HG02870 (cell line): ENCODE results near the gene BIRC5.
"Not testable (repeated sequence)": the region's sequence is repeated elsewhere in the genome, so short reads cannot be mapped to it uniquely, and the experiment has no call there.

ENCODE experiments used
- ATAC-seq: cut with Tn5 transposase; IDR thresholded peaks from one replicate; pipeline ENCODE4 v1.9.1; 2021; ENCODE audit warnings: mild to moderate bottlenecking, moderate library complexity; ENCODE audit not compliant: unreplicated experiment

The BIRC5 gene

DNA sequence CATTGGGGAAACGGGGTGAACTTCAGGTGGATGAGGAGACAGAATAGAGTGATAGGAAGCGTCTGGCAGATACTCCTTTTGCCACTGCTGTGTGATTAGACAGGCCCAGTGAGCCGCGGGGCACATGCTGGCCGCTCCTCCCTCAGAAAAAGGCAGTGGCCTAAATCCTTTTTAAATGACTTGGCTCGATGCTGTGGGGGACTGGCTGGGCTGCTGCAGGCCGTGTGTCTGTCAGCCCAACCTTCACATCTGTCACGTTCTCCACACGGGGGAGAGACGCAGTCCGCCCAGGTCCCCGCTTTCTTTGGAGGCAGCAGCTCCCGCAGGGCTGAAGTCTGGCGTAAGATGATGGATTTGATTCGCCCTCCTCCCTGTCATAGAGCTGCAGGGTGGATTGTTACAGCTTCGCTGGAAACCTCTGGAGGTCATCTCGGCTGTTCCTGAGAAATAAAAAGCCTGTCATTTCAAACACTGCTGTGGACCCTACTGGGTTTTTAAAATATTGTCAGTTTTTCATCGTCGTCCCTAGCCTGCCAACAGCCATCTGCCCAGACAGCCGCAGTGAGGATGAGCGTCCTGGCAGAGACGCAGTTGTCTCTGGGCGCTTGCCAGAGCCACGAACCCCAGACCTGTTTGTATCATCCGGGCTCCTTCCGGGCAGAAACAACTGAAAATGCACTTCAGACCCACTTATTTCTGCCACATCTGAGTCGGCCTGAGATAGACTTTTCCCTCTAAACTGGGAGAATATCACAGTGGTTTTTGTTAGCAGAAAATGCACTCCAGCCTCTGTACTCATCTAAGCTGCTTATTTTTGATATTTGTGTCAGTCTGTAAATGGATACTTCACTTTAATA is 10.4 kb downstream of the BIRC5 start:
- ATAC-seq, result no peak

DNA sequence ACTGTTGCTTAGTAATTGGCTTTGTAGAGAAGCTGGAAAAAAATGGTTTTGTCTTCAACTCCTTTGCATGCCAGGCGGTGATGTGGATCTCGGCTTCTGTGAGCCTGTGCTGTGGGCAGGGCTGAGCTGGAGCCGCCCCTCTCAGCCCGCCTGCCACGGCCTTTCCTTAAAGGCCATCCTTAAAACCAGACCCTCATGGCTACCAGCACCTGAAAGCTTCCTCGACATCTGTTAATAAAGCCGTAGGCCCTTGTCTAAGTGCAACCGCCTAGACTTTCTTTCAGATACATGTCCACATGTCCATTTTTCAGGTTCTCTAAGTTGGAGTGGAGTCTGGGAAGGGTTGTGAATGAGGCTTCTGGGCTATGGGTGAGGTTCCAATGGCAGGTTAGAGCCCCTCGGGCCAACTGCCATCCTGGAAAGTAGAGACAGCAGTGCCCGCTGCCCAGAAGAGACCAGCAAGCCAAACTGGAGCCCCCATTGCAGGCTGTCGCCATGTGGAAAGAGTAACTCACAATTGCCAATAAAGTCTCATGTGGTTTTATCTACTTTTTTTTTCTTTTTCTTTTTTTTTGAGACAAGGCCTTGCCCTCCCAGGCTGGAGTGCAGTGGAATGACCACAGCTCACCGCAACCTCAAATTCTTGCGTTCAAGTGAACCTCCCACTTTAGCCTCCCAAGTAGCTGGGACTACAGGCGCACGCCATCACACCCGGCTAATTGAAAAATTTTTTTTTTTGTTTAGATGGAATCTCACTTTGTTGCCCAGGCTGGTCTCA is 11.2 kb downstream of the BIRC5 start:
- no peak for ATAC-seq

DNA sequence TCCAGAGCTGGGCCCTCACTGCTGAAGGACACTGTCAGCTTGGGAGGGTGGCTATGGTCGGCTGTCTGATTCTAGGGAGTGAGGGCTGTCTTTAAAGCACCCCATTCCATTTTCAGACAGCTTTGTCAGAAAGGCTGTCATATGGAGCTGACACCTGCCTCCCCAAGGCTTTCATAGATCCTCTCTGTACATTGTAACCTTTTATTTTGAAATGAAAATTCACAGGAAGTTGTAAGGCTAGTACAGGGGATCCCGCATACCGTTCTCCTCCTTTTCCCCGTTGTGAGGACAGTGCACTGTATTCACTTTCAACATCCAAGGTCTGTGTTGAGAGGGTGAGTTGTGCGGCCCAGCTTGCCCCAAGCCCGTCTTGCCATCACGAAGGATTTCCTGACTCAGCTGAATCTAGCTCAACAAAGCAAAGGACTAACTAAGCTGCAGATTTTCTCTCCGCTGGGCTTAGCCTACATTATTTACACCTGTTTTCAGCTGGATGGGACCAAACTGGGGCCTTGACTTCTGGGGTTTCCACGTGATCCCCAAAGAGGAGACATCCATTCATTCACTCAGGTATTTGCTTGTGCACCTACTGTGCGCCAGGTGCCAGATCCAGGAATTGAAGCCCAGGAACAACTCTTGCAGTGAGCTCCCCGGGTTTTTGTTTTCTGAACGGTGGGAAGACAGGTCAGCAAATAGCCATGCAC is 12.2 kb downstream of the BIRC5 start:
- no peak for ATAC-seq

DNA sequence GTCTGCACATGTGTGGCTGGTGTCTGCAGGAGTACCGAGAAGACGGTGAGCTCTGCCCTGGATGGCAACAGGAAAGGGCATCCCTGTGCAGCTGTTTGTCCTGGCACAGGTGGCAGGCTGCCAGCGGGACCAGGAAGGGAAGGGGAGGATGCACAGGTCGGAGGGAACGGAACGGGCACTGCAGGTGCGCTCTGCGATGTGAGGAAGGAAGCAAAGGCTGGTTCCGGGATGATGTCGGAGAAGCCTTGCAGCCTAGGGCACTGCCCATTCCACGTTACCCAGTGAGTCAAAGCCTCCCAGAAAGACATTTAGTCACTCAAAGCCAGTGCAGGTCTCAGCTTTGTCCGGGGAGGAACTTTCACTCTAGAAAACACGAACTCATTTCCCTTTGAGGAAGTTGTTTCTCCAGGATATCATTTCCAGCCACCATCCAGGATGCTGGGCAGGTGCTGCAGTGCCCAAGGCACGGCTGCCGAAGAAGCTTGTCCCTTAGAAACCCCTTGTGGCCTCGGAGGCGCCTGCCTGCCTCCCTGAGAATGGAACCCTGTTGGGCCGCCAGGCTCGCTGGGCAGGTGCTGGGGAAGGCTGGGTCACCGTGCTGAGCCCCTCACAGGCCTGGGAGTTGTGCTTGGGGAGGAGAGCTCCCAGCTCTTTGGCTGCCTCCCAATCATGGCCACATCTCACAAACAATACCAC is 12.9 kb downstream of the BIRC5 start:
- no peak for ATAC-seq

DNA sequence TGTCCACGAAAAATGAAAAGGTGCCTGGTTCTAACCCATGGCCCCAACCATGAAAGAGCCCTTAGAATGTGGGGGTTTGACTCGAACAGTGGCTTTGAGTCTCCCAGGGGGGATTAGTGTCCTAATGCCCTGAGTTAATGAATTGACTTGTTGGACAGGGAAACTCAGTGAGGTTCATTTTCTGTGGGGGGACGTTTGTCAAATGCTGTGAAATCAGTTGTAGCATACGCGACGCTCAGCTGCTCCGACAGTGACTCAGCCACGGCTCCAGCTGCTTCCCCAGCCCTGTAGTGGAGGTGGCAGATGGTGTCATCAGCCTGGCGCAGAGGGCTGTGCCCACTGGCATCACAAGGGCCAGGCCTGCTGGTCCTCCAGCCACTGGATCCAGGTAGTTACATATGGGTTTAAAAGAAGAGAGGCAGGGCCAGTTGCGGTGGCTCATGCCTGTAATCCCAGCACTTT is 13.4 kb downstream of the BIRC5 start:
- no peak for ATAC-seq

DNA sequence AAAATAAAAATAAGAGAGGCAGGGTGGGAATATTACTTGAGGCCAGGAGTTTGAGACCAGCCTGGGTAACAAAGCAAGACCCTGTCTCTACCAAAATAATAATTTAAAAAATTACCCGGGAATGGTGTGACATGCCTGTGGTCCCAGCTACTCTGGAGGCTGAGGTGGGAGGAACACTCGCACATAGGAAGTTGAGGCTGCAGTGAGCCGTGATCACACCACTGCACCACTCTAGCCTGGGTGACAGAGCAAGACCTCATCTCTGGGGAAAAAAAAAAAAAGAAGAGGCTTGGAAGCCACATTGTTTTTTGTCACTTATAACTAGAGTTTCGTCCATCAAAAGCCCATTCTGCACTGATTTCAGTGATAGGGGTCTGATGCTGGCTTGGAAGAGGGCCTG is 14.1 kb downstream of the BIRC5 start:
- ATAC-seq, result no peak

DNA sequence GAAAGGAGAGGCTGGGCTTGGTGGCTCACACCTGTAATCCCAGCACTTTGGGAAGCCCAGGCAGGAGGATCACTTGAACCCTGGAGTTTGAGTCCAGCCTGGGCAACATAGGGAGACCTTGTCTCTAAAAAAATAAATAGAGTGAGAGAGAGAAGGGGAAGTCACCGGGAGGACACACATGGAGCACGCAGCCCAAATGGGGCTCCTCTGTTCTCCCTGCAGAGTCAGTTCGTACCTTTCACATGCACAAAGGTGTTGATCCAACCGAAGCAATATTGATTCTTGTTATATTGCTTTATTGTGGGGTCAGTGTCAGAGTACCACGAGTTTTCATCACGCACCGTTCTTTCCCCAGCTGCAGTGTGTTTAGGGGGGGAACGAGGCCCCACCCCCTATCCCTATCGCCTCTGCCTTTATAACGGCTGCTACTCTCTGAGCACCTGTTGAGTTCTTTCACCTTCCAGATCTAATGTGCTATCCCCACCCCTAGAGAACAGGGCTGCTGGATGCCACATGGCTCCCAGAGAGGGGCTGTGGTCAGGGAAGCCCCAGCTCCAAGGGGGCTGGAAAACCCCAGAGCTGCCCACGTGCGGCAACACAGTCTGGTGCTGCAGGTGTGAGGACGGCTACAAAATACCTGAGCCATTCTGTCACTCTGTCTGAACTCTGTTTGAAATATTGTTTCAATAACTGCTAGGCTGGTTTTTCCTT is 16.4 kb downstream of the BIRC5 start:
- no peak for ATAC-seq

DNA sequence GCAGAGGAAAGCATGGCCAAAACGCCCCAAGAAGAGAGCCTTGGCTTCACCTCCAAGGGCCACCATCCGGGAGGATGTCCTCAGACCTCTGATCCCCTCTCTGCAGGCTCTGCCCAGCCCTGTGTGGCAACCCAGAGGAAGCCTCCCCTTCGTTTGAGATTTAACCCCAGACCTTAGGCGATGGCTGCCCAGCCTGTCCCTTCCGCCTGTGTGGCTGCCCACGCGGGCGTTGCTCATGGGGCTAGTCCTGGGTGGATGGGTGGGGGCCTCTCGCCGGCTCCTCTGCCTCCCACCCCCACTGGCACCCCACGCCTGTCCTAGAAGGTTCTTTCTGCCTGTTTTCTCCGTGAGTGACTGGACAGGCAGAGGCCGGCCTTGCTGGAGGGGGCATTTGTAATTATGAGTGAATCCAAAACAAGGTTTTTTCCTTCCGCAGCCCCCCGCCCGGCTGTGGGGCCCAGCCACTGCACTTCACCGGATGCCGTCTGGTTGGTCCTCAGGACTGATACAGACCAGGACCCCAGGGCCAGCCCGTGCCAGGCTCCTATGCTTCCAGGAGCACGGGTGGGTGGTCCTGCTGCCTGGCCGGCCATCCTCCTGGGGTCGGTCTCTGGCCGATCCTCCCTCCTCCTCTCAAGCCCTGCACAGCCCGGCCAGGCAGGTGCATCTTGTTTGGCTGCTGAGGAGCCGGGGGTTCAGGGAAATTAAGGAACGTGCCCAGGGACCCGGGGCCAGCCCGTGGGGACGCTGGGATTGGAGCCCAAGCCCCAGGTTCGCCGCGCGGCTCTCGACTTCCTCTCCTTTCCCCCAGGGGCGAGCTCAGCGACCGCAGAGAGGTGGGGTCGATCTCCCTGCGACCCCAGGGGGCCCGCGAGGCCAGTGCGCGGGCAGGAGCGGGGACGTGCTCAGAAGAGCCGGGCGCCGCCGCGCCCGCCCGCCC is 17.2 kb downstream of the BIRC5 start, which contains the start of gene TMEM235:
TMEM235 (plus strand) TSS at position 636 of the 940 bp plus-strand sequence. CDS start 393 bp downstream, outside the sequence.
- no peak for ATAC-seq

DNA sequence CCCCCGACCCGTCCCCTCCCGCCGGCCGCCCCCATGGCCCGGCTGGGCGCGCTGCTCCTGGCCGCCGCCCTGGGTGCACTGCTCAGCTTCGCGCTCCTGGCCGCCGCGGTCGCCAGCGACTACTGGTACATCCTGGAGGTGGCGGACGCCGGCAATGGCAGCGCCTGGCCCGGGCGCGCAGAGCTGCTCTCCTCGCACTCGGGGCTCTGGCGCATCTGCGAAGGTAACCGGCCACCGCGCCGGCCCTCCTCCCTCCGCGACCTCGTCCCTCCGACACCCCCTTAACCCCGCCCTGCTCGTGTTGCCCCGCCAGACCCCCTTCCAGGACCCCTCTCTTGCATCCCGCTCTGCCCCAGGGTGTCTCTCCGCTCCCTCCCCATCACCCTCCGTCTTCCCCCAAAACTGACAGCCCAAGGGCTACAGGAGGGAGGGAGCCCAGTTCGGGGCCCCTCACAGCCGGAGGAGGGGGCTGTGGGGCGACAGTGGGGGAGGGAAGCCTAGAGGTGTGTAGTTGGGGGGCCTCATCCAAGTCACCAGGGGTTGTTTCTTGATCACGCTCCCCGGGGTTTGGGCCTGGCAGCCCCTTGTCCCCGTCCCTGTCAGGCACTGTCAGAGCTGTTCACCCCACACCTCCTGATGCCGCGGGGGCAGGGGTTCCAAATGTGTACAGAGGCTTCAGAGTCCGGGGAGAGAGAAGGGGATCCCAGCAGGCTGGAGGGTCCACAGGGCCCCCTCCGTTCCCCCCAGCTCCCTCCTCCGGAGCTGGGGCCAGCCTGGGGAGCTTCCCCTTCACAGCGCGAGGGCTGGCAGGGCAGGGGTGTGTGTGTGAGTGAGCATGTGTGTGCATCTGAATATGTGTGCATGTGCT is 18.2 kb downstream of the BIRC5 start:
- no peak for ATAC-seq

DNA sequence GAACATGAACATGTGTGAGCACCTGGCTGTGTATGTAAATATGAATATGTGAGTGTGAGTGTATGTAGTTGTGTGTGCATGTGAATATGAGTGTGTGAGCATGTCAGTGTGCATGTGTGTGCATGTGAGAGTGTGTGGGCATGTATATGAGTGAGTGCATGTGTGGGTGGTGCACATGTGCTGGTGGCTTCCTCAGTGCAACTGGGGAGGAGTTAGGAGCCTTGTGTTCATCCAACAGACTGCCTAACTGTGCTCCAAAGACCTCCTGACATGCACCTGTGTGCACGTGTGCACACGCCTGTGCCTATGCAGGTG is 18.8 kb downstream of the BIRC5 start:
- no peak for ATAC-seq

DNA sequence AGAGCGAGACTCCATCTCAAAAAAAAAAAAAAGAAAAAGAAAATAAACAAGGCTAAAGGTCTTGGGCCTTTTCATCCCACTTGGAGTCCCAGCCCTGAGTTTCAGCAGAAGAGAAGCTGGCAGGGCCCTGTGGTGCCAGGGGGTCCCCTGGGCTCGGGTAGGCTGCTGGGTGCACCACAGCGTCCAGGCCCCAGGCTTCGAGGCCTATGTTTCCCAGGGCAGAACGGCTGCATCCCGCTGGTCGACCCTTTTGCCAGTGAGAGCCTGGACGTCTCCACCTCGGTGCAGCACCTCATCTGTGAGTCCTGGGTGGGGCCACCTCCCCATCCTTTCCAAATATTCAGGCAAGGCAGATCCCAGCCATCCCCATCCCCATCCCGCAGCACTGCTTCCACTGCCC is 19.6 kb downstream of the BIRC5 start:
- ATAC-seq, result no peak

DNA sequence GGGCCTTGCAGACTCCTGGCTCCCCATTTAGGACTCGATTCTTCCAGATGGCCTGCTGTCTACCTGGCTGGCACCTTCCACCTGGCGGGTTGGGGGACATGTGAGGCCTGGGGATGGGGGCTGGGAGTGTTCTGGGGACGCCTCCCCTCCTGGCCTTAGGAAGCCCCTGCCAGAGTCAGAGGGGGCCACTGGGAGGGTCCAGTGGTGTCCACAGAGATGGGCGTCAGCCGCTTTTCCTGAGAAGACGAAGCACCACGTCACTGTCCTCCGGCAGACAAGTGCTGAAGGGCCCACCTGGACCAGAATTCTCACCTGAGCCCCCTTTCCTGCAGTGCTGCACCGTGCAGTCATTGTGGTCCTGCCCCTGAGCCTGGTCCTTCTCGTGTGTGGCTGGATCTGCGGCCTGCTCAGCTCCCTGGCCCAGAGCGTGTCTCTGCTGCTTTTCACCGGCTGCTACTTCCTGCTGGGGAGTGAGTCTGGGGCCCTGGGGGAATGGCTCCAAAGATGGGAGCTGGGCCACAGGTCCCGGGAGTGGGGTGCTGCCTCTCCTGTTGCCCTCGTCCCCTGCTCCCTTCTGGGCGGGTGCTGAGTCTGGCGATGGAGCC is 20.3 kb downstream of the BIRC5 start:
- ATAC-seq, result no peak

DNA sequence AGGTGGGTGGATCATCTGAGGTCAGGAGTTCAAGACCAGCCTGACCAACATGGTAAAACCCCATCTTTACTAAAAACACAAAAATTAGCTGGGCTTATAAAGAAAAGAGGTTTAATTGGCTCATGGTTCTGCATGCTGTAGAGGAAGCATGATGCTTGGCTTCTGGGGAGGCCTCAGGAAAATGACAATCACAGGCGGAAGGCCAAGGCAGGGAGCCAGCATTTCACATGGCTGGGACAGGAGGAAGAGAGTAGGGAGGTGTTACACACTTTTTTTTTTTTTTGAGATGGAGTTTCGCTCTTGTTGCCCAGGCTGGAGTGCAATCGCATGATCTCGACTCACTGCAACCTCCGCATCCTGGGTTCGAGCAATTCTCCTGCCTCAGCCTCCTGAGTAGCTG is 21.0 kb downstream of the BIRC5 start:
- ATAC-seq, result not testable (repeated sequence)

DNA sequence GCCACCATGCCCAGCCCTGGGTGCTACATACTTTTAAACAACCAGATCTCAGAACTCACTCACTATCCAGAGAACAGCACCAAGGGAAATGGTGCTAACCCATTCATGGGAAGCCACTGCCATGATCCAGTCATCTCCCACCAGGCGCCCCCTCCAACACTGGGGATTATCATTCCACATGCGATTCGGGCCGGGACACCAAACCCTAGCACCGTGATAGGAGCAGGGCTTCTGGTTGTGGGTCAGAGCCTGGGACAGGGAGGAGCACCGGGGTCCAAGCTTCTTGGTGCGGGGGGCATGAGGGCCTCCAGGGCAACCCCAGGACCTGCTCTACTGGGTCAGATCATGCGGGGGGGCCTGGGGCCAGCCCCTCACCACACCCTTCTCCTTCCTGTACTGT is 21.8 kb downstream of the BIRC5 start:
- ATAC-seq, result no peak

DNA sequence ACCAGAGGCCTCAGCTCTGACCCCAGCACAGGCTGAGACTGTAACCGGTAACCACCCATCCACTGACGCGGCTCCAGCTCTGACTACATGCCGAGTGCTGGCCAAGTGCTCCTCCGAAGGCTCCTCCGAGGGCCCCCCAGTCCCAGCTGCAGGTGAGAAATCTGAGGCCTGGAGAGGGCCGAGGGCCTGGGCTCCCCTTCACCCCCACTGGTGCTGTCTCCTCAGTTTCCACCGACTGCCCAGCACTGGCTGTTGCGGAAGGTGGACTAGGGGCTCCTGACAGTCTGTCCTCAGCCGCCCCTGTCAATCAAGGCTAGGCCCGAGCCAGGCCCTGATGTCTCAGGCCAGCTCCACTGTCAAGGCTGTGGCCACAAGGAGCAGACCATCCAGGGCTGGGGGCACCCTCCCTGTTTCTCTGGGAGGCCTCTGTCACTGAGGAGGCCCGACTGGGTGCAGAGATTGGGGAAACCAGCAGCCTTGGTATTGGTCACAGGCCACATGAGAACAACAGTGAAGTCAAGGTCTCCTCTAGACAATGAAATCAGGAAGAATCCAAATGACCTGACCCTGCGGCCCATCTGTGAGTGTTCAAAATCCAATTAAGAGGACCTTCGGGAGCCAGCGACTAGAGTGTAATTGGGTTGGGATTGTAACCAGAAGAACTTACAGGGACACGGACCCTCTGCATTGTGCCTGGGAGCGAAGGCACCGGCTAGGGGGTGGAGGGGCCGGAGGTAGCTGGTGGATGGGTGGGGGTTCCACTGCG is 22.5 kb downstream of the BIRC5 start:
- ATAC-seq, result no peak

DNA sequence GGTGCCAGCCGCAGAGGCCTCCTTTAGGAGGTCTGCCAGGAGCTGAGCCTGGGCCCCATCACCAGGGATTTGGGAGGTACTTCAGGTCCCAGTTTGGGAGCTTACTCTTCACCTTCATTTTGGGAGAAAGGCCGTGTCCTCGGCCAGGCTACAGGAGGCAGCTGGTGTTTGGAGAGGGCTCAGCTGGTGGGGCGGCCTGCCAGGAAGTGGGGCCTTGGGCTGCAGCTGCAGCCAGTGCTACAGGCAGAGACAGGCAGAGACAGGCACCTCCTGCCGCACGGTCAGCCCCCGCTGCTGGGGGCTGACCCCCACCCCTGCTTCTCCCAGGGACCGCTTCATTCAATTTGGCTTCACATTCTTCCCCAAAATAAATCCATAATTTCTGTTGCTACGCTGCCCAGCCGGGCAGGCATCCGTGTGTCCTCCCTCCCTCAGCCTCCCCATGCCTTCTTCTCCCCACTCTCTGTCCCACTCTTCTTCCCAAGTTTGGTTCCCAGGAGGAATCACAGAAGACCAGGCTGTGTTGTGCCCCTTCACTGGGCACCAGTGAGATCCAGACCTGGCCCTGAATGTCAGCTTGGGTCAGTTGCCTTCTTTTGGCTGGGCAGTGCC is 23.5 kb downstream of the BIRC5 start:
- no peak for ATAC-seq
